SU-DHL-6 (cell line): ENCODE data around the gene TBL1X.

ENCODE experiments used
- H2AFZ ChIP-seq: fragments of 200-600 bp; sonication (generic); 2 replicates; pipeline ENCODE4 v1.6.1; 2014; ENCODE audit warnings: low read depth, mild to moderate bottlenecking, moderate library complexity, mixed read lengths, antibody characterized with exemption, low read length; ENCODE audit not compliant: severe bottlenecking
- H3F3A ChIP-seq: fragments of 200-600 bp; shearing (Covaris generic); 2 replicates; pipeline ENCODE4 v1.6.0; 2016; ENCODE audit warnings: antibody characterized with exemption, mild to moderate bottlenecking; ENCODE audit not compliant: insufficient read depth
- H3K27ac ChIP-seq: fragments of 200-600 bp; sonication (generic); 2 replicates; pipeline ENCODE4 v1.5.1; 2016; ENCODE audit warnings: low read depth, mild to moderate bottlenecking, low read length, moderate library complexity, mixed read lengths
- H3K27me3 ChIP-seq: fragments of 200-600 bp; sonication (generic), shearing (Covaris generic); 2 replicates; pipeline ENCODE4 v1.6.0; 2014; ENCODE audit warnings: mild to moderate bottlenecking, low read length
- H3K36me3 ChIP-seq: fragments of 200-600 bp; sonication (generic); 2 replicates; pipeline ENCODE4 v1.6.1; 2014; ENCODE audit warnings: mild to moderate bottlenecking, low read length, mixed read lengths
- H3K4me2 ChIP-seq: fragments of 300-600, 200-600 bp; shearing (Covaris generic), sonication (generic); 2 replicates; pipeline ENCODE4 v1.6.0; 2014; ENCODE audit warnings: low read length, low read depth, mild to moderate bottlenecking; ENCODE audit not compliant: poor library complexity, severe bottlenecking
- H3K4me3 ChIP-seq: fragments of 200-600 bp; sonication (generic); 2 replicates; pipeline ENCODE4 v1.5.1; 2014; ENCODE audit warnings: antibody characterized with exemption, low read length, mild to moderate bottlenecking, mixed read lengths; ENCODE audit not compliant: insufficient read depth, poor library complexity, severe bottlenecking
- H3K79me2 ChIP-seq: fragments of 200-600 bp; sonication (generic); 2 replicates; pipeline ENCODE4 v1.6.1; 2014; ENCODE audit warnings: mild to moderate bottlenecking, low read length, moderate library complexity; ENCODE audit not compliant: insufficient read depth
- H3K9ac ChIP-seq: fragments of 200-600 bp; sonication (generic); 2 replicates; pipeline ENCODE4 v1.7.0; 2014; ENCODE audit warnings: mild to moderate bottlenecking, low read length
- H3K9me2 ChIP-seq: fragments of 200-600 bp; sonication (generic); replicated peaks from 2 replicates; pipeline ENCODE4 v1.6.1; 2014; ENCODE audit warnings: low read length; ENCODE audit not compliant: insufficient read depth
- H3K9me3 ChIP-seq: fragments of 200-600 bp; sonication (generic); 2 replicates; pipeline ENCODE4 v1.6.1; 2014; ENCODE audit warnings: low read length, mixed read lengths; ENCODE audit not compliant: insufficient read depth
- H4K20me1 ChIP-seq: fragments of 200-600 bp; sonication (generic); 2 replicates; pipeline ENCODE4 v1.6.1; 2014; ENCODE audit warnings: low read depth, mild to moderate bottlenecking, antibody characterized with exemption, low read length, moderate library complexity, mixed read lengths
- CTCF ChIP-seq: fragments of 200-600 bp; sonication (generic); IDR thresholded peaks from one replicate; pipeline ENCODE4 v1.5.1; 2017; ENCODE audit warnings: antibody characterized with exemption, mild to moderate bottlenecking, low read length, moderate library complexity; ENCODE audit not compliant: insufficient read depth, poor library complexity, severe bottlenecking
- EZH2phosphoT487 ChIP-seq: fragments of 200-600 bp; sonication (generic), shearing (Covaris generic); conservative IDR thresholded peaks from 2 replicates; pipeline ENCODE4 v1.6.1; 2018; ENCODE audit warnings: mild to moderate bottlenecking, antibody characterized with exemption, low read length, moderate library complexity, mixed read lengths

TBL1X gene

GRCh38 chrX:9708923-9709553 is 244.2 kb downstream of the TBL1X start:
- H3K4me3 ChIP-seq: no peak overlapping the region
- H3K36me3 ChIP-seq: no peaks in the 10 kb centered on the region
- no peak overlapping the region for H2AFZ ChIP-seq
- H3K4me2 ChIP-seq: peak overlapping the region; percentile 22
- H3K27me3 ChIP-seq: no peaks in the 10 kb centered on the region
- H3K27ac ChIP-seq: no peak overlapping the region; the same call in 1 of the 2 replicates
- TF ChIP-seq EZH2phosphoT487: no peak
- peak; percentile 54 for TF ChIP-seq CTCF
- no peak overlapping the region for H3K9ac ChIP-seq
- no peaks in the 10 kb centered on the region for H4K20me1 ChIP-seq
- no peaks in the 10 kb centered on the region for H3K9me2 ChIP-seq
- no peaks in the 10 kb centered on the region for H3K79me2 ChIP-seq
- no peaks in the 10 kb centered on the region for H3F3A ChIP-seq
- H3K9me3 ChIP-seq: no peaks in the 10 kb centered on the region

GRCh38 chrX:9710332-9710731 is 245.5 kb downstream of the TBL1X start:
- TF ChIP-seq EZH2phosphoT487 (no peak), CTCF (no peak)
- no peaks in the 10 kb centered on the region for H3K27me3 ChIP-seq
- no peaks in the 10 kb centered on the region for H4K20me1 ChIP-seq
- no peaks in the 10 kb centered on the region for H3K9me3 ChIP-seq
- no peak overlapping the region for H3K4me3 ChIP-seq
- no peak overlapping the region for H3K27ac ChIP-seq
- H3K79me2 ChIP-seq: no peaks in the 10 kb centered on the region
- H3K4me2 ChIP-seq: no peak overlapping the region
- H3K36me3 ChIP-seq: no peaks in the 10 kb centered on the region
- no peak overlapping the region for H3K9ac ChIP-seq
- H3K9me2 ChIP-seq: no peaks in the 10 kb centered on the region
- no peaks in the 10 kb centered on the region for H3F3A ChIP-seq
- no peak overlapping the region for H2AFZ ChIP-seq

GRCh38 chrX:9717376-9717775 is 252.5 kb downstream of the TBL1X start:
- no peak overlapping the region for H3K4me3 ChIP-seq
- H3K4me2 ChIP-seq: no peak overlapping the region
- H3F3A ChIP-seq: no peaks in the 10 kb centered on the region
- TF ChIP-seq CTCF (no peak), EZH2phosphoT487 (no peak)
- no peaks in the 10 kb centered on the region for H3K79me2 ChIP-seq
- no peak overlapping the region for H3K9ac ChIP-seq
- H2AFZ ChIP-seq: no peak overlapping the region
- H3K9me3 ChIP-seq: no peaks in the 10 kb centered on the region
- no peaks in the 10 kb centered on the region for H3K27me3 ChIP-seq
- no peak overlapping the region for H3K27ac ChIP-seq
- no peaks in the 10 kb centered on the region for H3K36me3 ChIP-seq
- H4K20me1 ChIP-seq: no peaks in the 10 kb centered on the region
- H3K9me2 ChIP-seq: no peaks in the 10 kb centered on the region
